Measurements from ENCODE around the gene SSX2IP. TPM values are rescaled to one million over a fixed set of nuclear protein-coding genes. Genes with fewer than 3 reads are reported as not detected.
"Not testable (repeated sequence)": the region's sequence is repeated elsewhere in the genome, so short reads cannot be mapped to it uniquely, and the experiment has no call there.

The SSX2IP gene, protein sequence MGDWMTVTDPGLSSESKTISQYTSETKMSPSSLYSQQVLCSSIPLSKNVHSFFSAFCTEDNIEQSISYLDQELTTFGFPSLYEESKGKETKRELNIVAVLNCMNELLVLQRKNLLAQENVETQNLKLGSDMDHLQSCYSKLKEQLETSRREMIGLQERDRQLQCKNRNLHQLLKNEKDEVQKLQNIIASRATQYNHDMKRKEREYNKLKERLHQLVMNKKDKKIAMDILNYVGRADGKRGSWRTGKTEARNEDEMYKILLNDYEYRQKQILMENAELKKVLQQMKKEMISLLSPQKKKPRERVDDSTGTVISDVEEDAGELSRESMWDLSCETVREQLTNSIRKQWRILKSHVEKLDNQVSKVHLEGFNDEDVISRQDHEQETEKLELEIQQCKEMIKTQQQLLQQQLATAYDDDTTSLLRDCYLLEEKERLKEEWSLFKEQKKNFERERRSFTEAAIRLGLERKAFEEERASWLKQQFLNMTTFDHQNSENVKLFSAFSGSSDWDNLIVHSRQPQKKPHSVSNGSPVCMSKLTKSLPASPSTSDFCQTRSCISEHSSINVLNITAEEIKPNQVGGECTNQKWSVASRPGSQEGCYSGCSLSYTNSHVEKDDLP
- 1.3 and 1.4 TPM in 2 replicates for total RNA-seq

- peak; percentile 77 to 93 for DNase-seq (ENCODE audit: low read depth in 2 of 2)
Observed at GRCh38 chr1:84690397-84691121, at the start of gene SSX2IP. Gene SSX2IP, minus strand, starts transcription at chr1:84690461. Its CDS starts 19,242 bp downstream, at chr1:84671219.

GRCh38 chr1:84738237-84738636 lies 48.0 kb upstream of the SSX2IP start:
- no peak for DNase-seq (ENCODE audit: low read depth in 2 of 2)

DNA sequence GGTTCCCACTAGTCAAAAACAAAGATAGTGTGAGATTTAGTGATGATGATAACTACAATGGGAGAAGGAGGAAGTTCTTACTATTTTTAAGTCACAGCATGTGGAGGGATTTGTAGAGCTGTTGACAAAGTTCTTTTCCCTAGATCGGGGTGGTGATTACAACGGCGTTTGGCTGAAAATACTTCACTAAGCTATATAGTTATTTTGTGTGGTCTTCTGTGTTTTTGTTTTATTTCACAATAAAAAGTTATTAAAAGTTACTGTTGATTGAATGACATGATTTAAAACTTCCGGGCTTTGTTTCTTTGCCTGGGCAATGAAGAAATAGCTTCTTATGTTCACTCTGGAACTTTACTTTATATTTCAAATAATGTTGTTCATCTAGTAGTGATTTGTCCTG lies 47.3 kb upstream of the SSX2IP start:
- DNase-seq (ENCODE audit: low read depth in 2 of 2): peak in 1 of 2 donors; percentile 43

GRCh38 chr1:84736944-84737343 lies 46.7 kb upstream of the SSX2IP start:
- no peak for DNase-seq (ENCODE audit: low read depth in 2 of 2)

GRCh38 chr1:84736445-84736844 lies 46.2 kb upstream of the SSX2IP start:
- no peak for DNase-seq (ENCODE audit: low read depth in 2 of 2)

- DNase-seq (ENCODE audit: low read depth in 2 of 2): no peak
Observed at GRCh38 chr1:84735483-84735882, 45.2 kb upstream of the SSX2IP start.

DNA sequence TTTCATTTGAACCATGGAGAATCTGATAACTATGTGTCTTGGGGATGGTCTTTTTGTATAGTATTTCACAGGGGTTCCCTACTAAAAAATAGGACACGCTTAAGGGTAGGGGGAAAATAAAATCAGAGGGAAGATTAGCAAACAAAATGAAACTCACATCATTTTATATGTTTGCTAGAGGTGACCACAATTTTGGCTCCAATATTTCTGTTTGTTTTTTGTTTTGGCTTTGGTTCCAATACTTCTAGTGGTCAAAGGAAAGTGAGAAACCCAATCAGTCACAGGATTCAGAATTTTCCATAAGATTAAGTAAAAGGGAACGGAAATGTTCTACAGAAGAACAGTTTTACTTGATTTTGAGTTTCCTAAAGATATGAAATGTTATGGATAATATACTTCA lies 42.3 kb upstream of the SSX2IP start:
- DNase-seq (ENCODE audit: low read depth in 2 of 2): no peak

DNA sequence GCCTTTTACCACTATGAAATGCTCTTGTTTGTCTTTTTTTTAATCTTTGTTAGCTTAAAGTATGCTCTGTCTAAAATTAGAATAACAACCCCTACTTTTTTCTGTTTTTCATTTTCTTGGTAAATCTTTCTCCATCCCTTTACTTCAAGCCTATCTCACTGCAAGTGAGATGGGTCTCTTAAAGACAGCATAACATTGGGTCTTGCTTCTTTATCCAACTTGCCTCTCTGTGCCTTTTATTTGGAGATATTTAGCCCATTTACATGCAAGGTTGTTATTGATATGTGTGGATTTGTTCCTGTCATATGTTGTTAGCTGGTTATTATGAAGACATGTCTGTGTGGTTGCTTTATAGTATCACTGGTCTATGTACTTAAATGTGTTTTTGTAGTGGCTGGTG lies 41.3 kb upstream of the SSX2IP start:
- no peak for DNase-seq (ENCODE audit: low read depth in 2 of 2)

DNA sequence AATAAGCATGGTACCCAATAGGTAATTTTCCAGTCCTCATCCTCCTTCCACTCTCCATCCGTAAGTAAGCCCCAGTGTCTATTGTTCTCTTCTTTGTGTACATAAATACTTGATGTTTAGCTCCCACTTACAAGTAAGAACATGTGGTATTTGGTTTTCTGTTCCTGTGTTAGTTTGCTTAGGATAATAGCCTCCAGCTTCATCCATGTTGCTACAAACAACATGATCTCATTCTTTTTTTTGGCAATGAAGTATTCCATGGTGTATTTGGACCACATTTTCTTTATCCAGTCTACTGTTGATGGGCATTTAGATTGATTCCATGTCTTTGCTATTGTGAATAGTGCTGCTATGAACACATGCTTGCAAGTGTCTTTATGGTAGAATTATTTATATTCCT lies 37.5 kb upstream of the SSX2IP start:
- not testable (repeated sequence) for DNase-seq (ENCODE audit: low read depth in 2 of 2)

GRCh38 chr1:84726593-84727499 lies 36.6 kb upstream of the SSX2IP start:
- no peak for DNase-seq (ENCODE audit: low read depth in 2 of 2)

DNA sequence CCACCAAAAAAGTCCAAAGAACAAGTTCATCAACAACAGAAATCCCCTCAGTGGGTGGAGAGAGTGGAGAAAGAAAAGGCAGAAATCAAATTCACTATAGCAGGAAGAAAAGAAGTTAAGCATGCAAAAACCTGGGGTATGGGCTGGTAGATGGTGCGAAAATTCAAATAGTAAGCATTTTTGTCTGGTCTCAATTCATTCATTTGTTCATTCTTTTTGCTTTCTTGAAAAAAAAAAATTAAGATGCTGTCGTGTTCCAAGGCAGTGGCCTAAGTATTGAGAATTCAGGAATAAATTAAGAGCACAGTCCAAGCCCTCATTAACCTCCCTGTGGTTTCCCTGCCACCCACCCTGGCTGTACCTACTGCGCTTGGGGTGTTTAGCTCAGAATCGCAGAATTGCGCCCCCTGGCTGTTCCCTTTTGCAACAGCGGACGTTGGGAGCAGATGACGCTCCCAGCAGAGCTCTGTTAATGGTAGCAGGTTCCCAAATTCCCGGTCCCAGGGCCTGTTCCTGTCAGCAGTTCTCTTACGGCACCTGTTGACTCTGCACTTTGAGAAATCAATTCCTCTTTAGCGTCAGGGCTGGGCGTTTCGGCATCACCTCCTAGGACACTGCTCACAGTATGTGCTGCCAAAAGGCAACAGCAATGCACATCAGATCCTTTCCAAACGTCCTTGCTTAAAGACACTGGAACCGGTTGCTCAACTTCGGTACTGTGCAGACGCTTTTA lies 34.0 kb upstream of the SSX2IP start:
- peak; percentile 1 to 36 for DNase-seq (ENCODE audit: low read depth in 2 of 2)

GRCh38 chr1:84722794-84723193 lies 32.5 kb upstream of the SSX2IP start:
- no peak for DNase-seq (ENCODE audit: low read depth in 2 of 2)

GRCh38 chr1:84721872-84722271 lies 31.6 kb upstream of the SSX2IP start:
- DNase-seq (ENCODE audit: low read depth in 2 of 2): not testable (repeated sequence)

DNA sequence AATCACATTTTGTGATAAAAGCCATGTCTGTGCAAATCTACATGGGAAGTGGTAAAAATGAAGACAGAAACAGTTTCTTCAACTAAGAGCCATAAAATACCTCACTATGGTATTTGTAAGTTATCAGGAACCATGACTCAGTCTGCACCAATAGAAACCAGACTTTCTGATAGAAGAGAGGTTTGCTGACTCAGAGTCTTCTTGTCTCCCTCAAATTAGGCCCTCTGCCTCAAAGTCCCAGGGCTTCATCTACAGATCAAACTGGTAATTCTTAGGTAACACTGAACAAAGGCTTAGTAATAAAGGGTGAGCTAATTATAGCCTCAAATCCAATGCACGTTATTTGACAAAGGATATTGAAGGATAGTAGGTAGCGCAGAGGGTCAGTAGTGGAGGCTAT lies 30.9 kb upstream of the SSX2IP start:
- no peak for DNase-seq (ENCODE audit: low read depth in 2 of 2)

- no peak for DNase-seq (ENCODE audit: low read depth in 2 of 2)
Observed at GRCh38 chr1:84720221-84720780, 30.0 kb upstream of the SSX2IP start.

GRCh38 chr1:84719543-84720217 lies 29.4 kb upstream of the SSX2IP start:
- no peak for DNase-seq (ENCODE audit: low read depth in 2 of 2)

- DNase-seq (ENCODE audit: low read depth in 2 of 2): no peak
Observed at GRCh38 chr1:84715342-84716019, 25.2 kb upstream of the SSX2IP start.

DNA sequence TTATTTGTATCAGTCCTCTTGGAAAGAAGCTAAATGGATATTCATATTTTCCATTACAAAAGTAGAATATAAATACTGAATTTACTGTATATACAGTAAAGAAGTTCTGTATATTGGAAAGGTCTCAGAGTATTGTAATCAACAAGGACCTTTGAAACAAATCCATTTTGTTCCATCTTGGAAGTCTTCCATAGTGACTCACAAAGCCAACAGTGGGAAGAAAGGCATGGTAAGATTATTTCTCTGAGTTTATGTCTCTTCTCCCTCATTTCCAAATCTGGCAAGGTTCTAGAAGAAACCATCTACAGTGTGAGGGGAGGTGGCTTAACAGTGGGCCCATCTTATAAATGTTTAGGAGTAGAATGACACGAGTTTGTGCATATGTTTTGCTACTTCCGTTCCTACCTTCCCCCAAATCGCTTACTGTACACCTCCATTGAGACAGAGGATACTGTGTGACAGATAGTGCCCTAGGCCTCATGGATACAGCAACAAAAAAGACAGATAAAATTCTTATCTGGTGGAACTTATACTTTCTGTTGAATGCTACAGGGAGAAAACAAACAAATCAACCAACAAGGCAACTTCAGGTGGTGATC lies 22.1 kb upstream of the SSX2IP start:
- no peak for DNase-seq (ENCODE audit: low read depth in 2 of 2)

DNA sequence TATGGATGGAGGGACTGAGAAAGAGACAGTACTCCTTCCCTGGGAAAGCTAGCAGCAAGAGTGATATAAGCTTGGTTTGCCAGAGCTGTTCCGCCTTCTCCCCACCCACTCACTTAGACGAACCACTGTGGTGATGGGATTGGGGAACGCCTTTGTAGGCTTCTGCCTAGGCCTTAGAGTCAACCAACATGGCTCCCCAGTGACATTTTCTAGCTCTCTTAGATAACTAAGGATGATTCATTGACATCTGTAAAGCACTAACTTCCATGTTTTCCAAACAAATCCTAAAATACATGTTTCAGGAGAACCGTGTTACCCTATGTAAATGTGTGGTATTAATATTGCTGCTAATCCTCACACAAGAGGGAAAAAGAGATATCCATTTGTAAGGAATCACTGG lies 21.6 kb upstream of the SSX2IP start:
- DNase-seq (ENCODE audit: low read depth in 2 of 2): no peak
